Left kidney (tissue), 2 donors: ENCODE data around the gene THEMIS. TPM values are rescaled to one million over a fixed set of nuclear protein-coding genes. Genes with fewer than 3 reads are reported as not detected.
"Not testable (repeated sequence)": the region's sequence is repeated elsewhere in the genome, so short reads cannot be mapped to it uniquely, and the experiment has no call there.

Source experiments
- DNase-seq: peaks from one replicate; pipeline ENCODE4 v3.0.0-alpha.2; 2013
- polyA plus RNA-seq: library from polyadenylated mRNA; unstranded; fragments of 120-200 nt; gene quantifications from one replicate; pipeline ENCODE4 v1.2.1, GENCODE V29; 2013; ENCODE audit not compliant: insufficient read length

Gene THEMIS
- polyA plus RNA-seq, 1 donor, result 0.08 TPM

DNA sequence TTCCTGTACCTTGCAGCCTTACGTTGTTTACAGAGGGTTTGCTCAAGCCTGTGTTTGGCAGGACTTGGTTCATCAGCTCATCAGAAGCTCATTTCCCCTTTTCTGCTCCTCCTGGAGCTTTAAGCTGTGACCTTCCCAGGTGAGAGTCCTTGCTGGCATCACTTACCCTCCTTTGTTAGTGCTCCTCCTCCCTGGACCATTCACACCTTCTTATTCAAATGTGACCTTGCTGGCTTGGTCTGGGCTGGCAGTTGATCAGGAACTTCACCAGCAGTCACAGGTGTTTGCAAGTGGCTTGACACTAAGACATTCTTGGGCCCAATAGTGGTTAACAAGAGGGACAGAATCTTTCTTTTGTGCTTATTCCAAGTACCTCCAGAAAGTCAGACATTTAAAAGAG is 175.0 kb downstream of the THEMIS start:
- no peak for DNase-seq

DNA sequence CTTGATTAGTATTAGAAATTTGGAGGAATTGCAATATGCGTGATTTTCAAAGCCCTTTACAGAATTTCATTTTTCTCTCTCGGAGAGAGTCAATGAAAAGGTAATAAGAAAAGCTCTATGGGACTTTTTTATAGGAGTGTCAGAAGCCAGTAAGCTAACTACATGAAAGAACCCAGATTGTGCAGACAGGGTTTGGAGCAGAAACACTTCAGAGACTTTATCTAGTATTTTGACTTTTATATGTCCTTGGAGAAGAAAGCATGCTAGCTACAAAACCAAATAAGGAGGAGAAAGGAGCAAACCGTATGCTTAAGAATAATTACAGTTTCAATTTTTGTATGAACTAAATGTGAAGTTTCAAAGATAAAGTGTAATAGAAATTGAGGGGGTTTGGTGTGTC is 182.2 kb downstream of the THEMIS start:
- no peak for DNase-seq

DNA sequence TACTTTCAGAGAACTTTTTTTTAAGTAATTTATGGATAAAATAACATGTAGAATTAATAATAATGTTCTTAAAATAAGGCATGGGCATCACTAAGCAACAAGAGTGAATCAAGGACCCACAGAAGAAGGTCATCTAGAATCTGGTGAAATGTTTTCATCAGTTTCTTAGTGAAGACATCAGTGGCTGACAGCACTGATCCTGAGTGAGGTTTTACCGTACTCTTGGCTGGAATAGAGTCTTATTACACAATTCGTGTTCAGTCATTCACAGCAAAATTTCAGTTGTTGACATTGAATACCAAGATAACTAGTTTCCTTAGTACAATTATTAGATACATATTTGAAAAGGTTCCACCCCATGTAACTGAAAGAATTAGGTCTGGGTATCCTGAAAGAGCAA is 183.5 kb downstream of the THEMIS start:
- DNase-seq, result no peak

DNA sequence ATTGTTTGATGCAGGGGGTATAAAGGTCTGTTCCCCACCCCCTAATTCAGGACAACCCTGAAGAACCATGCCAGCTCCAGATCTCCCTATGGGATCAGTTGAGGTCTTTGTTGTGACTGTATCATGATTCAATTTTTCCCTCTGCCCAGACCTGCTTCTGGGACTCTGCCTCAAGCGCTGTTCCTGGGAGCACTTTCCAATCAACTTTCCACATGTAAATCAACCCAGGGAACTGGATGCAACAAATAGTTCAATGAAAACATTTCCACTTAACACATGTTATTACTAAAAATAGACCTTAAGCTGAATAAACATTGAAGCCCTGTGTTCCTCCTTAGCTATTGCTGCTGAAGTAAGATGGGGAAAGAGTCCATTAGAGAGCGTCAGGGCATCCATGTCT is 184.4 kb downstream of the THEMIS start:
- no peak for DNase-seq

DNA sequence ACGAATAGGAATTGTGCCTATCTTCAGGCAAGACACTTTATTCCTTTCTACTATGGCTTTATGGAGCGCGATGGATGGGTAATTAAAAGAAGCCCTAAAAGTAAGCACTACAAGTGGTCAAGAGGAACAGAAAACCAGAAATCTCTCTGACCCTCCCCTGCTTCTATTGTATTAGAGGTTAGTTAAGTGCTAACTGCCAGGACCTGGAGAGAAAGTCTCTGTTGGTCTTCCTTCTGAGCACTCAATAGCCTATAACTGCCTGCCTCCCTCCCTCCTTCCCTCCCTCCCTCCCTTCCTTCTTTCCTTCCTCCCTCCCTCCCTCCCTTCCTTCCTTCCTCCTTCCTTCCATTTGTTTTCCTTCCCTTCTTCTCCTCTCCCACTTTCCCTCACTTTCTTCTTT is 190.2 kb downstream of the THEMIS start:
- DNase-seq, result no peak

DNA sequence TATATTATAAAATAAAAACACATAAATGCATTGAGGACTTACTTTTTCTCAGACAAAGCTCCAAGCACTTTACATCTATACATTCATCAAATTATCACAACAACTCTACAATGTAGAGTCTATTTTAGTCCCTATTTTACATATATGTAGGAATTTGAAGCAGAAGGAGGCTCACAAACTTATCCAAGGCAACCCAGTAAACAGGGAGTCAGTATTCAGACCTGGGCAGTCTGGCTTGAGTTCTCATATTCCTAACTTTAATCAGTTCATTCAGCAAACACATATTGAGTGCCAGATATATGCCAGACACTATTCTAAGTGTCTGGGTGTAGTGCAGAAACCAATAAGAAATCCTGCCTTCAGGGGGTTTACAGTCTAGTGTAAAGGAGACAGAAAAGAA is 194.6 kb downstream of the THEMIS start:
- DNase-seq, result no peak

DNA sequence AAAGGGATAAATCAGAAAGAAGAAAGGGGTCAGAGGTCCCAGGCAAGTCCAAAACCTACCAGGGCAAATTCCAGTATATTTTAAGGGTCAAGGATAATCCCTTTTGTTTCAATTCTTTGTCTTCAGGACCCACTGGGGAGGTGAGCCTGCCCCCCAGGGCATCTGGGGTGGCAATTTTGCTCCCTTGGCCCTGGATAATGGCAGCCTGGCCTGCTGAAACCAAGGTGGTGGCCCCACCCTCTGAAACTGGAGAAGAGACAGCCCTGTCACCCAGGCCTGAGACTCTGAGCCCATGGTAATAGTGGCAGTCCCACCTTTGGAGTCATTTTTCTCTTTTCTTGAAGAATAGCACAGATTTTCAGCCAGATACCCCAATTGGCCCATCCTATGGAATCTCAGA is 205.8 kb downstream of the THEMIS start:
- no peak for DNase-seq

DNA sequence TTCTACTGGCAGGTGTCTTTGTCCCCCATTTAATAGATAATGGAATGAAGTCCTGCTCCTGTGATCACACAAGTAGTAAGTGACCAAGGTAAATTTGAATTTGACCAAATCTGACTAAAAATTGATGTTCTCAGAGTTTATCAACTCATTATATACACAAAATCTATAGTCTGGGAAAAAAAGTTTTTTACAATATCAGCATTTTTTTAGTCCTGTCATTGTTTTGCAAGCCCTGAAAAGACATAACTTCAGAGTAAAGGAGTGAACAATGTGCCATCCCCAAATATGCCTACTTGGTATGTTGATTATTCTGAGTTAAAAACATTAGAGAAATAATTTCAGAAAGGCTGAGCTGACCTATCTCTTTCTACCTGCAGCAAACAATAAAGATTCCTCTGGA is 209.7 kb downstream of the THEMIS start:
- DNase-seq, result no peak

DNA sequence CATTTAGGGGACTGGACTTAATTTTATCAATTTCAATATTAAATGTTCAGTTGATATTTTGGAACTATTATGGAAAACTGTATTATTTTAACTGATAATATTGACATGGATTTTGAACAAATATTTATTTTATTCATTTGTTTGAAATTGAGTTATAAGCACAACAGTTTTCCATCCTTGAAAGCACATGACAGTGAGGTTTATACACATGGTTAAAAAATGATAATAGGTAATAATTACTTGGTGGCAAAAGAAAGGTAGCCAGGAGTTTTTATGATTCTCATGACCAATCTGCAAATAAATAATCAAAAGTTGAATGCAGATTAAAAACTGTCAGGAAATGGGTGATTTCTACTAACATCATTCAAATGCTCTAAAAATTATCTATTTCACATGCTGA is 210.3 kb downstream of the THEMIS start:
- no peak for DNase-seq

DNA sequence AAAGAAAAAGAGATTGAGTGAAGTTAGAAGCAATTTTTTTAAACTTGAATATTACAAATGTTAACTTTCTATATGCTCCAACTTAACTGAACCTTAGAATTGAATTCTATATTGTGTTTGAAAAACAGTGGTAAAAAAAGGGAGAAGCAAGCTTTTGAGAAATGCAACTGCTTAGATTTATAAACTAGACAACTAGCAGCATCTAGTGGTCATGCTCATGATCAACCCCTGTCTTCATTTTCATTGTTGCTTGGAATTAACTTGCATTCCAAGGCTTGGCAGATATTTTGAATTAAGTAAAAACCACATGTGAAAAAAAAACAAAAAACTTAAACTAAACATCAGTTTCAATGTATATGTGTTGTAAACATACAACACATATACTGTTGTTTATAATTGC is 210.8 kb downstream of the THEMIS start:
- peak; percentile 11 for DNase-seq

DNA sequence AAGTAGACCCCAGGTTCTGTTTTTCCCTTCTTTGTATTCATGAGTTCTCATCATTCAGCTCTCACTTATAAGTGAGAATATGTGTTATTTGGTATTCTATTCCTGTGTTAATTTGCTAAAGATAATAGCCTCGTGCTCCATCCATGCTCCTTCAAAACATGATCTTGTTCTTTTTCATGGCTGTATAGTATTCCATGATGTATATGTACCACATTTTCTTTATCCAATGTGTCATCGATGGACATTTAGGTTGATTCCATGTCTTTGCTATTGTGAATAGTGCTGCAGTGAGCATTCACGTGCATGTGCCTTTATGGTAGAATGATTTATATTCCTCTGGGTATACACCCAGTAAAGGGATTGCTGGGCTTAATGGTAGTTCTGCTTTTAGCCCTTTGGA is 213.4 kb downstream of the THEMIS start:
- not testable (repeated sequence) for DNase-seq

DNA sequence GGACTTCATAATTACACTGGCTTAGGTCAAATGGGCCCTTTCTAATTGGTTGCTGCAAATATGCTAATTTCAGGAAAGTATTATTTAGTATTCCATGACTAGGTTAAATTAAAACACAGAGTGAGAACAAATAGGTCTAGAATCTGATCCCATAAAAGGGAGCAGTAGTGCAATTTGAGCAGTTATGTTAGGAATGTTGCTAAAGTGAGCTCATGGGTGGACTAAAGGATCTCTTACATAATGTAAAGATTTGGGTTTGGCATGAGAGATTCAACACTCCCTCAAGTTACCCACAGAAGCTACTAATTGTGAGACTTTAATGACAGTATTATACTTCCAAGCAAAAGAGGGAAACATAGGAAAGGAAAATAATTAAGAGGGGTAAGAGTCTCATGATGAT is 214.8 kb downstream of the THEMIS start:
- no peak for DNase-seq

DNA sequence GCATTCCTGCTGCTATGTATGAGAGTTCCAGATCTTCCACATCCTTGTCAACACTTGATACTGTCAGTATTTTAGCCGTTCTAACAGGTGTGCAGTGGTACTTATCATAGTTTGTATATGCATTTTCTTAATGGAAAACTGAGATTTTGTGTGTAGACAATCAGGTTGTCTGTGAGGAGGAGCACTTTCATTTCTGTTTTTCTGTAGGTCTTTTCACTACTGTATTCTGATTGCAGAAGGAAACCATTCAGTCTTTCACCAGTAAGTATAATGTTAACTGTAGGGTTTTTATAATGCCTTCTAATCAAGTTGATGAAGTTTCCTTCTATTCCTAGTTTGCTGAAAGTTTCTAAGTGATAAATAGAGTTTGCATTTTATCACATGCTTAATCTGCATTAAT is 216.4 kb downstream of the THEMIS start:
- DNase-seq, result no peak
